GM21529 (cell line): ENCODE data around the gene EGFLAM.
A peak's percentile ranks its signal among the peaks of the same experiment; 100 is the strongest.
"Not testable (repeated sequence)": the region's sequence is repeated elsewhere in the genome, so short reads cannot be mapped to it uniquely, and the experiment has no call there.

Experiments
- ATAC-seq: cut with Tn5 transposase; IDR thresholded peaks from one replicate; pipeline ENCODE4 v1.9.1; 2021; ENCODE audit not compliant: unreplicated experiment

EGFLAM gene

DNA sequence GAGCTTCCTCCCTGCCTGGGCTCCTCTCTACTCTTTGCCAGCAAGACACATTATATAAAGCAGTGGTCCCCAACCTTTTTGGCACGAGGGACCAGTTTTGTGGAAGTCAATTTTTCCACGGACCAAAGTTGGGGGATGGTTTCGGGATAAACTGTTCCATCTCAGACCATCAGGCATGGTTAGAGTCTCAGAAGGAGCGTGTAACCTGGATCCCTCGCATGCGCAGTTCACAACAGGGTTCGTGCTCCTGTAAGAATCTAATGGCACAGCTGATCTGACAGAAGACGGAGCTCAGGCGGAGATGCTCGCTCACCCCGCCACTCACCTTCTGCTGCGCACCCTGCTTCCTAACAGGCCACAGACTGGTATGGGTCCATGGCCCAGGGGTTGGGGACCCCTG lies 155.3 kb downstream of the EGFLAM start:
- ATAC-seq: no peak

DNA sequence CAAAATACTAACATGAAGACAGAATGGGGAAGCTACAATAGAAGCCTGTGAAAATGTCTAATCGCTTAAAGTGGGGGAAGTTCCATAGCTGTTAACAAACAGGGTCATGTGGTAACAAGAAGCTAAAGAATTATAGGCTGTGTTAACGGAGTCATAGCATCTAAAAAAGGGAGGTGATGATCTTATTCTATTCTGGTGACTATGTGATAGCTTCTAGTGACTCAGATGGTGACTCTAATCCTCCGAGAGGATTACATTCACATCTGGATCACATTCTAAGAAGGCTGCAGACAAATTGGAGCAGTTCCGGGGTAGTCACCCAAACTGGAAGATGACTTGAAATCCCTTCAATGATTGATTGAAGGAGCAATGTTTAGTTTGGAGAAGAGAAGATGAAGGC lies 156.0 kb downstream of the EGFLAM start:
- ATAC-seq: no peak

DNA sequence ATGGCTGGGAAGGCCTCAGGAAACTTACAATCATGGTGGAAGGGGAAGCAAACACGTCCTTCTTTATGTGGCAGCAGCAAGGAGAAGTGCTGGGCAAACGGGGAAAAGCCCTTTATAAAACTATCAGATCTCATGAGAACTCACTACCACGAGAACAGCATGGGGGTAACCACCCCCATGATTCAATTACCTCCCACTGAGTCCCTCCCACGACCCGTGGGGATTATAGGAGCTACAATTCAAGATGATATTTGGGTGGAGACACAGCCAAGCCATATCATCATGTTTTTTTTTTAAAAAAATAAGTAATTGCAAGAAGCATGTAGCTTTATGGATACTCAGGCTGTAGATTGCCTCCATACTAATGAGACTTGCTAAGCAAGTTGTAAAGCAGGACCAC lies 157.4 kb downstream of the EGFLAM start:
- not testable (repeated sequence) for ATAC-seq

DNA sequence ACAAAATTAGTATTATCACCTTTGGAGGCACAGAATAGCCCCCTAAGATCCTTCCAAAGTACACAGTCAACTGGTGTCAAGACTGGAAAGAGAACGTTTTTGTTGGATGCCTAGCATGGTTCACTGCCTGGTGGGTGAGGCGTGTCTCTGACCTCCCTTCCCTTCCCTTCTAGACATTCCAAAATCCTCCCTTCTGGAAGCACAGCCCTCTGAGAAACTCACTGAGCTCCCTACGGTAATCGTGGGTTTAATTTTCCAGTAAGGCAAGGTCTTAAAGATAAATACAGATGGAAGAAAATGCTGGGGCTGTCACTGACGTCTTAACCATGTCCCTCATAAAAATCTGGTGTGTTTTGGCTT lies 159.3 kb downstream of the EGFLAM start:
- ATAC-seq: no peak

DNA sequence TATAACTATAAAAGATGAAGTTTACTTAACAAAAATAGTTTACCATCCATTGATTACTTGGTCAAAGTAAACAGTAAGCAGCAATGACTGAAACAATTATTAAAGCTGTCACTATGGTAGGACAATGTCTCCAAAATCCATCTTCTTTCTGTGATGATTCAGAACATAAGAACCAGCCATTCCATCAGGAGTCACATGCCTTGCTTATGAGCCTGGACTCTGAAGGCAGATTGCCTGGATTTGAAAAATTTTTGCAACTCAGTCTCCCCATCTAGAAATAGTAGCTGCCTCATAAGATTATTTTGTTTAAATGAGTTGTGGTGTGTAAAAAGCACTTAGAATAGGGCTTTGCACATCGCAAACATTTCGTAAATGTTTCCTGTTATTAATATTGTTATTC lies 161.9 kb downstream of the EGFLAM start:
- ATAC-seq: no peak

DNA sequence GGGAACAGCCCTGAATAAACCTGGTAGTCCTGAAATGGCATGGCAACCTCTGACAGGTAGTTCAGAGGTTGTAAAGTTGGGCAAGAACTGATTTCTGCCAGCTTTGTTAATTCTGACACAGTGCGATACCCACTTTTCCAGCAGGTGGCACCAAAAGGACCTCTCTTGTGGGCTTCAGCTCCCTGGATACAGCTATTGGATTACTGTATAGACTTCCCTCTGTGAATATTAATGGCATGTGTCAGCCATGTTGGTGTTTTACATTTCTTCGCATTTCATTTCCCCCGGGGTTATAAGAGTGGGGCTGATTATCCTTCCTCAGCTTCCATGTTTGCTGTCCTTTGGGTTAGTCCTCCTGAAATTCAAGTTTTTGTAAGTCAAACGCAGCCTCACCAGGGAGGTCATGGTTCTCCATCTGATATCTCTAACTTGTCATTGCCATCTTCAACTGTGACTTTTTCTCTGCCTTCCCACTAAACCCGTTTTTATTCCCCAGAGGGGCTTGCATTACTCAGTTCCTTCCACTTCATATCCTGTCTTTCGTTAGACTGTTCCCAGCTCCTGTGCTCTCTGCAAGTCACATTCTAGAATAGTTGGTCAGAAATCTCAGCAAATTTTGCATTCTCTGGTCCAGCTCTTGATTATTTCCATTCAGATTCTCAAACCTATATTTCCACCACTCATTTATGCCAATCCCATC lies 162.5 kb downstream of the EGFLAM start:
- peak; percentile 51 for ATAC-seq

DNA sequence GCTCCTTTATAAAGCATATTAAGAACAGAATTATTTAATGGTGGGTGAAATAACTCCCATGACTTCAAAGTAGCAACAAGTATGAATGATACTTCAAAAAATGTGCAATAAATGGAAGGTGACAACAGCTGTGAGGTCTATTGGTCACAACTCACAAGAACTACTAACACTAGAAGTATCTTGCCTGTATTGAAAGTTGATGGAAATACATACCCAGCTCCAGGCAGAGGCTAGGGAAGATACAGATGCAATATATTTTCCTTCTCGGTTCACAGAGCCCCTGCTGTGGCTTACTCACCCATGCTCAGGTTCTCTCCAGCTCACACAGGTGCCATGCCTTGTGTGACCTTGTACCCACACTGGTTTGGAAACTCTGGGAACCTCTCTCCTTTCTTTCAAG lies 164.3 kb downstream of the EGFLAM start:
- ATAC-seq: no peak

DNA sequence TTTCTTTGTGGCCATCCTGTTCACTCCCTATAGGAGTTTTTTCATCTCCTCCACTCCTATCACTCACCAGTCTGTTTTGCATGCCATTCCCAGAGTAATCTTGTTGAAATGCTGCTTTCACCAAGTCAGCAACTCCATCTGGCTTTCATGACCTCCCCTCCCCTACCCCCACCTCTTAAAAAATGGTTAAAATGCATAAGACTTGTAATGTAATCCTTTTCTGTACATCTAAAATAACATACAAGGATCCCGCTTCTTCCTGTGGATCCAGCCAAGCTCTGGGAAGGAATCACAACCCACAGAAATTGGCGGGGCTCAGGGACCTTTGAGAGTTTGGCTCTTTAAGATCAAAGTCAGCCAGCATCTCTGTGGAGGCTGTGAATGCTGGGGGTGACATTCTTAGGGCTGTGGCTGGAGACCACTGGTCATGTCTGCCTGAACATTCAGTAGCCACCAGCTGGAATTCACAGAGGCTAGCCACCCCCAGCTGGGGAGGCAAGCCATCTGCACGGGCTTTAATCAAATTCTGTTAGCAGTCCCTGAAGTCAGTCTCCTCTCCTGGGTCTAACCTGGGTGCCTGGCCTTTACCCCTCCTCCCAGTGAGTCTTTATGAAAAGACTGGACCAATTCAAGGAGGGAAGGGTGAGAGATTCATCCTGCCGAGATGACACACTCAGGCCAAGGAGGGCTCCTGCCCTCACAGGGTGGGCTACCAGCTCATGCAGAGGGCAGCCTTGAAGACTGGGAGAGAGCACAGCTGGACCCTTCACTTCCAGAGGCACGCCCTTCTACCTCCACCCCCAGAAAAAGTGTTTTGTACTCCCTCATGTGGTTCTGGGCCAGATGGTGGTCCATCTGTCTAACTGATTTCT lies 165.2 kb downstream of the EGFLAM start:
- no peak for ATAC-seq

DNA sequence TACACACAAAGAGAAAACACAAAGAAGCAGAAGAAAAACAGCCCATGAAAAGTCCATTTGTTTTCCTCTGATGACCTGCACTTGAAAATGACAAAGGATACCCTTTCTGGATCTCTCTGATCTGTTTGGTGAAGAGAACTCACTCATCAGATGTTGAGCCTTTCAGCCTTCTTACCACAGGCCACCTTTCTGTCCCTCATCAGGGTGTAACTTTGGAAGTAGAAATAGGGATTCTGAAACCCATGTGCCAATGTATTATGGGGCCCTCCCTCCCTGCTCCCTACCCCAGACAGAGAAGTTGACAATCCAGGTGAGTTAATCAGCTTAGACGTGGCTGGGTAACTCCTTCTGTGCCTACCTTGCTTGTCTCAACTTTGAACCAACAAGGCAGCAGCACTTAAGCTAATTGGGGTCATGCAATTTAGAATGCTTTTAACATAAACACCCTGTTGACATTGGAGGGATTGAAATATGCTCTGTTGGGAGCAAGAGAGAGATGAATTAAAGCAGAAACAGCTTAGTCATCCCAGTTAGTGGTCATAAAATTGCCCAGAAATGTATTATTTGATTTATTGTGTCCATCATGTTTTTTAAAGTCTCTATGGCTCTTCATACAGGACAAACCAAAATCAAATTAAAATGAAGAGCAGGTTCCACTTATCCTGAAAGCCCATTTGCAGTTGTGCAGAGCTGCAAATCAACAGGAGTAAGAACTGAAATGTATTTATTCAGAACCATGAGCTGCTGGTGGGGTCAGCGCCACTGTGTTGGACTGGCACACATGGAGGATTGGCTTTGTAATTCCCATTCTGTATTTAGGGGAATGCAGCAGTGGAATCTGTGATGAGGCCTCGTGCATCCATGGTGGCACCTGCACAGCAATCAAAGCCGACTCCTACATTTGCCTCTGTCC lies 166.0 kb downstream of the EGFLAM start:
- ATAC-seq: no peak

DNA sequence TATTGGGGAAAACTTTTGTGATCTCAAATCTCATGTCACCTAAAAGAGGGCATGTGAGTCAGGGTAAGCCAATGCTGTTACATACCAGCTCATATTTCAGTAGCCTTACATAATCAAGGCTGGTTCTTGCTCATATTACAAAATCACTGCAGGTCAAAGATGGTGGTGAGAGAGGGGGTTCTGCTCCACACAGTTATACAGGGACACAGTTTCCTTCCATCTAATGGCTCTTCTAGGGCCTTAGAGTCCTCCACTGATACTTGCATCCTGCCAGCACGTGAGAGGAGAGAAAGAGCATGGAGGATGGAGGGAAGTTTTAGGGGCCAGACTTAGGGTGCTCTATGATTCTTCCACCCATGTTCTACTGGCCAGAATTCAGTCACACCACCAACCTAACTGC lies 168.1 kb downstream of the EGFLAM start:
- no peak for ATAC-seq

DNA sequence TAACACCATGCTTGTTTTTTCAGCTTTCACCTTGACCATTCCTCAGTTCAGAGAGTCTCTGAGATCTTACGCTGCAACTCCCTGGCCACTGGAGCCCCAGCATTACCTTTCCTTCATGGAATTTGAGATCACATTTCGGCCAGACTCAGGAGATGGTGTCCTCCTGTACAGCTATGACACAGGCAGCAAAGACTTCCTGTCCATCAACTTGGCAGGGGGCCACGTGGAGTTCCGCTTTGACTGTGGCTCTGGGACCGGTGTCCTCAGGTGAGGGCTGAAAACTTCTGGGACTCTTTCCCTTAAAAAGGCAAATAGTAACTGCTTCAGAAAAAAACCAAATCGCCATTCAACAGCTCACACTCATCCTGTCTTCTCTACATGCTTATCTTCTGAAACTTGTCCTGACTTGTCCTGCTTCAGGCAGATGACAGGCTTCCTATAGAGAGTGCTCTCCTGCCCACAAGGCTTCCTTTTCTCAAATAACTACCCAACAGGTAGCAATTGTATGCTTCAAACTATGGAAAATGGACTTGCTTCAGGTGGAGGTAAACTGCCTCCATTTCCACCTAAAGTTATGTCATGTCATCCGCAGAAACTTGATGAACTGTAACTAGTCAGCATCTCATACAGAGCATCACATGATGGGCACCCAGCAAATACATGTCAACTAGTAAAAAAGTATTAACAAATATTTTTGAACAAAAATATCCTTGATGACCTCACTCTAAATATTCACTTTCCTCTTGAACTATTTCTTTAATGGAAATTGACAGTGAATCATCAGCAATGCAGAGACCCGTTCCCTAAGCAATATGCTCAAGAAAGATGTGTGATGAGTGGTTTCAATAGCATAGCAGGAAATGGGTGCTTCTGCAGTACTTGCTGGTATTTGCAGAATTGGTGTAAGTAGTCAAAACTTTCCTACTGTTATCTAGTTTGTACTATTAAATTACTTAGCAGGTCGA lies 168.9 kb downstream of the EGFLAM start:
- no peak for ATAC-seq

DNA sequence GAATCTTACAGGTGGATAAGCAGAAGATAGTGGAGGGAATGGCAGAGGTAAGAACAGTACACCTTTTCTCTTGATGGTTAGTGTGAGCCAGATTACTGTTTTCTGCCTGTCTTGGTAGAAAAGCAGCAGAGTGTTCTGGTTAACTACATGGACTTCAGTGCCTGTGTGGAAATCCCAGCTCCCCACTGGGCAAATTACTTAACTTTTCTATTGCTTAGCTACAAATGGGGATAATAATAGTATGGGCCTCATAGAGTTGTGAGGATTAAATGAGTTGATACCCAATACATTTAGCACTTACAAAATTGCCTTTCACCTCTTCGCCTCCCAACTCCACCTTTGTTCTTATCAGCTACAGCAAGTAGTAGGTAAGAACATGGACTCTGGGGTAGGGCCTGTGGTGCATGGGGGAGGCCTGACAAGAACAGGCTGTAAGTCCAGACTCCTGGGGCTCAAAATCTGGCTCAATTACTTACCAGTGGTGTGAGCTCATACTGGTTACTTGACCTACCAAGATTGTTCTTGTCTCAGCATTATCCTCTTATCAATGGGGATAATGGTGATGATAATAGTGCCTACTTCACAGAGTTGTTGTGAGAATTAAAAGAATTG lies 173.0 kb downstream of the EGFLAM start:
- no peak for ATAC-seq

DNA sequence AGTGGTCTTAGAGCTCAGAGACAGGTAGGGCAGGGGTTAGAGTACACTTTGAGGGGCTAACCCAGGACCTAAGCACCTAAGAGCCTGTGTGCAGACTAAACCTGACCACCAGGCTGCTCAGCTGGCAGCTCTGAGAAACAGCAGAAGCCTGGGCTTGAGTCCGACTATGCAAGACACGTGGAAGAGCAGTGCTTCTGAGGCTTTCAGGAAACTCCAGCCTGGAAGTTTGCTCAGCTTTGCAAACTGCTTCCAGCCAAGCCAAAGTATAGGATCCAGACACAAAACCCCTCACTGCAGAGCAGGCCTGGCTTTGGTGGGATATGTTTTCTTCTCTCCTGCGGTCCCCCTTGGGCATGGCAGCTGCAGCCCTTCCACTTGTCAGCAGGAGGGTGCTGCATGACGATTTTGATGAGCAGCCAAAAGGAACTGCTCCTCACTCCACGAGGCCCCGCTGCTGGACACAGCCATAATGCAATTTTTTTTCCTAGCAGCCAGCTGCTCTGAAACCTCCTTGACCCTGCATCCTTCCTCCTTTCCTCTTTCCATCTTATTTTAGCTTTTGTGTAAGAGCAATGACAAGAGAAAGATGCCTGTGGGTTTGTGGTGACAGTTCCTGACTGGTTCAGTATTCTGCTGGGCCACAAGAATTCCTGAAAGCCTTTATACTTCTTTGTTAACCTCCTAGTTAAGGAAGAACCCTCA lies 175.0 kb downstream of the EGFLAM start:
- no peak for ATAC-seq

DNA sequence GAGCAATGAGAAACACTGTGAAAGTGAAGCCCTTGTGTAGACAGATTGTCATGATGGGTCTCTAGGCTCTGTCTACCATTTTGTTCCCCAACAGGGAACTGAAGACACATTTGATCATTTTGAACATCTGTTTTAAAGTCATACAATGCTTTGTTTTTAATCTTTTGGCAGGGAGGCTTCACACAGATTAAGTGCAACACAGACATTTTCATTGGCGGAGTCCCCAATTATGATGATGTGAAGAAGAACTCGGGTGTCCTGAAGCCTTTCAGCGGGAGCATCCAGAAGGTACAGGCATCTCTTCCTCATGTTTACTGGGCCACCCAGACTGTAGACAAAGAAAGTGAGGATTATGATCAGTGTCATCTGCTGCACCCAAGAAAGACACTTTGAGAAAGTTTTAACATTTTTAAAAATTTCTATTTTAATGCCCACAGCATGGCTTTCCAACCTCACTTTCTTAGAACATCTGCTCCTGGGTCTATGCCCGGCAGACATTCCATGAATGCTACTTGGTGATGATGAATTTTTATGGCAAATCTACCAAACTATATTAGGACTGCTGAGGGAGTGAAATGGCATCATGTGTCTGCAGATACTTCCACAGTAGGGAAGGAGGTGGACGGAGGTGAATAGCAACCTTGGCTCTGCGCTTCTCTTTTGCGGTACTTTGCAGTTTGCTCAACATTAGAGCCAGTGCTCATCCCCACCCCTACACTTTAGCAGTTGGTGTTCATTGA lies 176.8 kb downstream of the EGFLAM start:
- ATAC-seq: no peak

DNA sequence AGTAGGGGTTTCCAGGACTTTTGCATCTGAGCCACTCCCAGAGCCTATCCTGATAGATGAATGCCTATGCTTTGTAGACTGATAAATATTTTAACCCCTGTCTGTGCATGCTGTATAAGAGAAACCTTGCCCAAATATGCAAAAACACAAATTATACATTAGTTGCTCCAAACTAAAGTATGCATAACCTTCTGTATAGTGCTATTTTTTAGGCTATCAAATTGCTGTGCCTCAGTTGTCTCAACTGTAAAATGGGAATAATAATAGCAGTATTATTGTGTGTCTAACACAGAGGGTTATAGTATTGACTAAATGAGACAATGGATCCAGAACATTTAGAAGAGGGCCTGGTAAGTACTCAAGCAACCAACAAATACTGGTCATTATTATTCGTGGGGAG lies 180.4 kb downstream of the EGFLAM start:
- no peak for ATAC-seq

DNA sequence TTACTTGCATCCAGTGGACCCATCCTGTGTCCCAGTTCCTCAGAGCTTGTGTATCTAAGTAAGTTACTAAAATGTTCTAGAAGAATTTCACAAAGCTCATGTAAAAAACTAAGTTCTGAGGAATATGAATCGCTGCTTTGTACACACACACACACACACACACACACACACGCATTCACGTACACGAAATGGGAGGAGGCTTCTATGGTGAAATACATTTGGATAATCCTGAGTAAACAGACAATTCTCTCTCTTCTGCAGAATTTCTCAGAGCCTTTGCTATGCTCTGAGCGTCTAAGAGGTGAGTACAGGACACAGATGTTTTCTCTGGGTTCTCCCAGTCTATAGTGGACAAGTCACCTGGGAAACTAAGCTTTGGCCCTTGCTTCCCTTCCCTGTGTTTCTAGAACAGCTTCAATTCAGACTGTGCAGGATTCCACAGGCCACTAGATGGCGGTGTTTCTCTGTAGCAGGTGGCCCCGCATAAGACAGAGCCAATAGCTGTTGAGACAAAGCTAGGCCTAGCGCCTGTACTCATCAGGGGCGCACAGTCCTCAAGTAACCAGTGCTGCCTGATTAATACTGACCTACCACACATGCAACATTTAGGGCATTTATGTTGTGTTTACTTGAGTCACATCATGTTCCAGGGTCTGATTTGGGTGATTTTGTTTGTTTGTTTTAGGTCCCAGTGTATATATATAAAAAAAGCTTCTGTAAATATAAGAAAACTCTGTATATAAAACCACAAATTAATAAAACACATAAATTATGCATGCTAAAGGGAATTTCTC lies 183.3 kb downstream of the EGFLAM start:
- ATAC-seq: peak; percentile 100

DNA sequence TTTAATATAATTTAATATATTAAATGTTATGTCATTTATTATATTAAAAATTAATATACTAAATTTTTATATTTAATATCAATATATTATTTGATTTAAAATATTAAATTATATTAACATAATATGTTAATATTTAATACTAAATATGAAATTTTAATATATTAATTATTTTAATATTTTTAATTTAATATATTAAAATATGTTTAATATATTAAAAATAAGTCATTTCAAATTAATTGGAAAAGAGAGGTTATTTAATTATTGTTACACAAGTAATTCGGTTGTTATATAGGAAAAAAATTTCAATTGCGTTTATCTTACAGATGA lies 183.9 kb downstream of the EGFLAM start:
- ATAC-seq: no peak

DNA sequence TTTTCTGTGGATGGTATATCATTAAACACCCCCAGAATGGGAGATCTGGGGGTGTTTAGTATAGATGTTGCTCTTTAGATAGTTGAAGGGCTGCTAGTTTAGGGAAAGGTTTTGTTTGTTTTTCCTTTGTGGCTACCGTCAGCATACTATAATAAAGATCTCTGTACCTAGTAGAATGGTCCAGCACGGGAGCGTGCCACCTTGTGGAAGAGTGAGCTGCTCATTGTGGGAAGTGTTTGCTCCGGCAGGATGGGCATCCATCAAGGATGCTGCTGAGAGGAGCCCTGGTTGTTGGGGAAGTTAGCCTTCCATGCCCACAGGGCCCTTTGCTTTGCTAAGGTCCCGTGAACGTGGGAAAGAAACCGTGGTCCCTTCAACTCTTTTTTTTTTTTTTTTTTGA lies 185.0 kb downstream of the EGFLAM start:
- no peak for ATAC-seq
